HepG2 (cell line): ENCODE measurements around the gene MC2R. TPM values are rescaled to one million over a fixed set of nuclear protein-coding genes. Genes with fewer than 3 reads are reported as not detected.

Source experiments
- ARNT ChIP-seq: fragments of 450-650 bp; IDR thresholded peaks from 2 replicates; pipeline ENCODE4 v1.6.1; 2017
- MAZ ChIP-seq, 2 experiments: sonication (generic) in 1 of 2; formaldehyde crosslinking in 1 of 2; IDR thresholded peaks; 2 replicates each; pipeline versions ENCODE4 v1.5.0 to v1.6.1; 2012 to 2020; ENCODE audit warnings: low read depth in 2 of 2, mild to moderate bottlenecking in 2 of 2, borderline replicate concordance in 1 of 2, improper control_type of control experiment in 1 of 2, low read length in 1 of 2, missing genetic modification reagents in 1 of 2, moderate library complexity in 1 of 2
- polyA plus RNA-seq, 8 experiments: library from polyadenylated mRNA; depleted of rRNA in 3 of 8; stranded (reverse) in 7 of 8; unstranded in 1 of 8; fragments of >200 nt; fragmentation: Illumina TruSeq in 4 of 8; extraction: Trizol in 4 of 8; gene quantifications; 2 replicates each; pipeline versions ENCODE4 v1.2.1 to v1.2.3, GENCODE V29; 2011 to 2016; ENCODE audit warnings: low read depth in 4 of 8, missing spikeins in 1 of 8, mixed read lengths in 1 of 8; ENCODE audit not compliant: insufficient read depth in 1 of 8
- total RNA-seq, 5 experiments: library from RNA; depleted of rRNA; stranded (reverse); fragments of >200 nt; fragmentation: Illumina TruSeq; extraction: Trizol; gene quantifications; 2 replicates each; pipeline ENCODE4 v1.2.3, GENCODE V29; 2016; ENCODE audit warnings: low read depth in 1 of 5
- TF ChIP-seq, protein P1 (sequence below): sonication (generic); formaldehyde crosslinking; IDR thresholded peaks from 2 replicates; pipeline ENCODE4; 2020; ENCODE audit warnings: missing genetic modification reagents, mild to moderate bottlenecking, borderline replicate concordance

MC2R gene
- total and polyA plus RNA-seq, 2 of the 13 experiments (the other 11 are each of a cell fraction or from before 2014, with no cell fraction given) = not detected

DNA sequence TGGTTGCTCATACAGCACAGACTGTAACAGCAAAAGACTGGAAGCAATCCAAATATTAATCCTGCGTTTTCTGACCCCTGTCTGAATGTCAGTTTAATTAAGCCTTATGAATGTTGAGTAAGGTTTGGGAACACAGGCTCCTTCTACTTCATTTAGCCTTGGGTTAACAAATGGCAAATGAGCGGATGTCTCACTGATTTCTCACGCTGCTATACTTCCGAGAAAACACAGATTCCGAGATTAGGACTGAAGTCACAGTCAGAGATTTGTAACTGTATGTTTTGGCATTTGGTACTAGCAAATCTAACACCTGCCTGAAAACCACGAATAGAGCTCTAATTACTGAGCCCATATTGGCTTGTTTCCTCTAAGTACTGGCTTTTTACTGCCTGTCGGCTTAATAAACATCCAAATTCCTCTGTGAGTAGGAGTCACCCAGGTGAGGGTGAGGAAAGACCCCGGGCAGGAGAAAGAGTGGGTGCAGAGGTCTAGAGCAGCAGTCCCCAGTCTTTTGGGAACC is 80.8 kb downstream of the MC2R start (continued):
- TF ChIP-seq, protein P1, sequence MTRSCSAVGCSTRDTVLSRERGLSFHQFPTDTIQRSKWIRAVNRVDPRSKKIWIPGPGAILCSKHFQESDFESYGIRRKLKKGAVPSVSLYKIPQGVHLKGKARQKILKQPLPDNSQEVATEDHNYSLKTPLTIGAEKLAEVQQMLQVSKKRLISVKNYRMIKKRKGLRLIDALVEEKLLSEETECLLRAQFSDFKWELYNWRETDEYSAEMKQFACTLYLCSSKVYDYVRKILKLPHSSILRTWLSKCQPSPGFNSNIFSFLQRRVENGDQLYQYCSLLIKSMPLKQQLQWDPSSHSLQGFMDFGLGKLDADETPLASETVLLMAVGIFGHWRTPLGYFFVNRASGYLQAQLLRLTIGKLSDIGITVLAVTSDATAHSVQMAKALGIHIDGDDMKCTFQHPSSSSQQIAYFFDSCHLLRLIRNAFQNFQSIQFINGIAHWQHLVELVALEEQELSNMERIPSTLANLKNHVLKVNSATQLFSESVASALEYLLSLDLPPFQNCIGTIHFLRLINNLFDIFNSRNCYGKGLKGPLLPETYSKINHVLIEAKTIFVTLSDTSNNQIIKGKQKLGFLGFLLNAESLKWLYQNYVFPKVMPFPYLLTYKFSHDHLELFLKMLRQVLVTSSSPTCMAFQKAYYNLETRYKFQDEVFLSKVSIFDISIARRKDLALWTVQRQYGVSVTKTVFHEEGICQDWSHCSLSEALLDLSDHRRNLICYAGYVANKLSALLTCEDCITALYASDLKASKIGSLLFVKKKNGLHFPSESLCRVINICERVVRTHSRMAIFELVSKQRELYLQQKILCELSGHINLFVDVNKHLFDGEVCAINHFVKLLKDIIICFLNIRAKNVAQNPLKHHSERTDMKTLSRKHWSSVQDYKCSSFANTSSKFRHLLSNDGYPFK (CRISPR knock-in tag) = no peak
- no peak for TF ChIP-seq ARNT
- no peak for TF ChIP-seq MAZ (IDR thresholded peaks at IDR 0.05; ENCODE audit: borderline replicate concordance, low read depth, low read length)
- TF ChIP-seq MAZ (CRISPR knock-in tag; IDR thresholded peaks at IDR 0.05; ENCODE audit: low read depth) = no peak

Other genes with a start within 250 kb of the MC2R start
- 33.2 and 37.0 TPM in 2 replicates for gene FAM210A, start 189.0 kb downstream of the MC2R start, total RNA-seq (2016; rRNA removed; fragmentation: Illumina TruSeq; extraction: Trizol)
- 30.4 and 37.5 TPM in 2 replicates for gene FAM210A, start 189.0 kb downstream of the MC2R start, polyA plus RNA-seq (2011; rRNA removed)
- gene RNMT, start 188.9 kb downstream of the MC2R start, total RNA-seq (2016; rRNA removed; fragmentation: Illumina TruSeq; extraction: Trizol) = 24.4 and 54.1 TPM in 2 replicates
- gene RNMT, start 188.9 kb downstream of the MC2R start, polyA plus RNA-seq (2011; rRNA removed) = 18.5 and 22.9 TPM in 2 replicates
- gene MC5R, start 91.4 kb downstream of the MC2R start, total RNA-seq (2016; rRNA removed; fragmentation: Illumina TruSeq; extraction: Trizol) = not detected in 2 replicates
- not detected in 2 replicates for gene MC5R, start 91.4 kb downstream of the MC2R start, polyA plus RNA-seq (2011; rRNA removed)
- gene ZNF519, start 216.9 kb upstream of the MC2R start, total RNA-seq (2016; rRNA removed; fragmentation: Illumina TruSeq; extraction: Trizol) = 5.7 and 11.1 TPM in 2 replicates
- gene ZNF519, start 216.9 kb upstream of the MC2R start, polyA plus RNA-seq (2011; rRNA removed) = 3.4 and 7.3 TPM in 2 replicates